Hepatocyte (in vitro differentiated cells): ENCODE measurements around the gene ODC1. TPM values are rescaled to one million over a fixed set of nuclear protein-coding genes. Genes with fewer than 3 reads are reported as not detected.

Source experiments
- DNase-seq: peaks from one replicate; pipeline ENCODE4 v3.0.0-alpha.2; 2016; ENCODE audit warnings: low spot score
- H2AFZ ChIP-seq: fragments of 200-600 bp; sonication (generic); 2 replicates; pipeline ENCODE4 v1.6.0; 2016; ENCODE audit warnings: antibody characterized with exemption, mild to moderate bottlenecking
- H3K27ac ChIP-seq: fragments of 200-600 bp; sonication (generic); 2 replicates; pipeline ENCODE4 v1.5.1; 2016; ENCODE audit warnings: mild to moderate bottlenecking
- H3K27me3 ChIP-seq: fragments of 200-600 bp; sonication (generic); 2 replicates; pipeline ENCODE4 v1.6.1; 2016
- H3K36me3 ChIP-seq: fragments of 200-600 bp; sonication (generic); replicated peaks from 2 replicates; pipeline ENCODE4 v1.5.1; 2016; ENCODE audit warnings: low read depth; ENCODE audit not compliant: insufficient read depth
- H3K4me1 ChIP-seq: fragments of 200-600 bp; sonication (generic); 2 replicates; pipeline ENCODE4 v1.5.1; 2016; ENCODE audit warnings: mild to moderate bottlenecking, moderate library complexity; ENCODE audit not compliant: insufficient read depth
- H3K4me2 ChIP-seq: fragments of 200-600 bp; sonication (generic); 2 replicates; pipeline ENCODE4 v1.6.0; 2016
- H3K4me3 ChIP-seq: fragments of 200-600 bp; sonication (generic); 2 replicates; pipeline ENCODE4 v1.5.1; 2016; ENCODE audit warnings: mild to moderate bottlenecking
- H3K79me2 ChIP-seq: fragments of 200-600 bp; sonication (generic); 2 replicates; pipeline ENCODE4 v1.6.0; 2017; ENCODE audit warnings: mild to moderate bottlenecking
- H3K9me2 ChIP-seq: fragments of 200-600 bp; sonication (generic); replicated peaks from 2 replicates; pipeline ENCODE4 v1.6.0; 2017; ENCODE audit warnings: mild to moderate bottlenecking; ENCODE audit not compliant: insufficient read depth
- H3K9me3 ChIP-seq: fragments of 200-600 bp; sonication (generic); 2 replicates; pipeline ENCODE4 v1.5.1; 2016; ENCODE audit warnings: low read depth, mild to moderate bottlenecking
- H4K20me1 ChIP-seq: fragments of 200-600 bp; sonication (generic); 2 replicates; pipeline ENCODE4 v1.6.0; 2016; ENCODE audit warnings: mild to moderate bottlenecking; ENCODE audit not compliant: insufficient read depth, poor library complexity, severe bottlenecking
- CTCF ChIP-seq: fragments of 200-600 bp; sonication (generic); IDR thresholded peaks from 2 replicates; pipeline ENCODE4 v1.5.1; 2016; ENCODE audit warnings: antibody characterized with exemption, mild to moderate bottlenecking; ENCODE audit not compliant: poor library complexity
- EZH2 ChIP-seq: fragments of 200-600 bp; sonication (generic); IDR thresholded peaks from 2 replicates; pipeline ENCODE4 v1.6.1; 2016; ENCODE audit warnings: antibody characterized with exemption, mild to moderate bottlenecking, borderline replicate concordance
- EZH2phosphoT487 ChIP-seq: fragments of 200-600 bp; sonication (generic); IDR thresholded peaks from one replicate; pipeline ENCODE4 v1.6.1; 2018; ENCODE audit warnings: antibody characterized with exemption, mild to moderate bottlenecking, low read depth, moderate library complexity; ENCODE audit not compliant: unreplicated experiment, severe bottlenecking
- WGBS: methylation state at CpG from one replicate; pipeline ENCODE4 v1.1.6; 2016; ENCODE audit warnings: low lambda C conversion rate; ENCODE audit errors: missing lambda C conversion rate; 5-methylcytosine and 5-hydroxymethylcytosine counted together
- polyA plus RNA-seq: library from polyadenylated mRNA; unstranded; fragments of >200 nt; fragmentation: Nextera tagmentation; extraction: Ambion mirVana; gene quantifications from 2 replicates; pipeline ENCODE4 v1.2.1, GENCODE V29; 2016
- total RNA-seq: library from RNA; depleted of rRNA; stranded (reverse); fragments of >200 nt; gene quantifications from 2 replicates; pipeline ENCODE4 v1.2.3, GENCODE V29; 2014

Gene ODC1
- total and polyA plus RNA-seq, 2 experiments from 2014 or later: 92.8 to 165 TPM

DNA sequence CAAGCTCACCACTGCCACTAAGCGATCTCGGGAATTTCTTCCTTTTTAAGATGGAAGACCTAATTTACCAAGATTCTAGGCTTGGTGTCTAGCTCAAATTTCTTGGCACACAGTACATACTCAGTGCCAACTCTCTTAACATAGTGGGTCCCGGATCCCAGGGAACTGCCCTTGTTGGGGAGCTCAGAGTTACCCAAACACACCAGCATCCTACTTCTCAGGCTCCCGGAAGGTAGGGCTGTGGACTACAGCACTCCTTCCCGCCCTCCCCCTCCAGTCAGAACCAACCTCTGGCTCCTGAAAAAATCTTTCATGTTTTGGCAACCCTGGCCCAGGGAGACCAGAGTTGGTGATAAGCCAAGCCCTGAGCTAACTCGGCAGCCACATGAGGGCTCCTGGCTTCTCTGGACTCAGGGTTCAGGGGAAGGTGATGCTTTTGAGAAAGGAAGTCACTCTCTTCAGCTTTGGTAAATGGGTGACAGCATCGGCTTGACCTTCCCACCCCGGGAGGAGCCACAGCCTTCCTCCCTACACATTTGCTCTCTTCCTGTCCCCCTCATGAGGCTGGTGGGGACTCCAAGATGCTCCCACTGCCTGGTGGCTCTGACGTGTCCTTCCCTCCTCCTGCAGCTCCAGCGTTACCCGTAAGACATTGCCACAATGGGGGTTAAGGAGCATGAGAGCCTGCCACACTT, 8.8 kb downstream of the ODC1 start:
- Histone ChIP-seq H3K4me2 (no peak overlapping the region), H3K9me2 (no peaks in the 10 kb centered on the region), H3K9me3 (no peaks in the 10 kb centered on the region), H2AFZ (no peak overlapping the region), H3K79me2 (peaks cover under 1% of the 10 kb centered on the region), H3K27ac (no peak overlapping the region), H3K27me3 (no peaks in the 10 kb centered on the region), H3K36me3 (peaks cover 2% of the 10 kb centered on the region), H3K4me3 (no peak overlapping the region), H3K4me1 (peaks cover 4% of the 10 kb centered on the region), H4K20me1 (peaks cover 3% of the 10 kb centered on the region)
- TF ChIP-seq EZH2phosphoT487: no peak
- TF ChIP-seq EZH2: no peak
- no peak for TF ChIP-seq CTCF
- 92% methylated on average over 11 of the region's 11 CpGs for WGBS
- DNase-seq: no peak

GRCh38 chr2:10438688-10439087, 9.4 kb downstream of the ODC1 start:
- H3K4me2 ChIP-seq: no peak overlapping the region
- no peaks in the 10 kb centered on the region for H3K9me2 ChIP-seq
- peaks cover 2% of the 10 kb centered on the region for H3K36me3 ChIP-seq
- H3K27me3 ChIP-seq: no peaks in the 10 kb centered on the region
- 93% methylated on average over 14 of the region's 14 CpGs for WGBS
- H2AFZ ChIP-seq: no peak overlapping the region
- no peaks in the 10 kb centered on the region for H4K20me1 ChIP-seq
- peaks cover 4% of the 10 kb centered on the region for H3K4me1 ChIP-seq
- no peak overlapping the region for H3K27ac ChIP-seq
- no peak overlapping the region for H3K4me3 ChIP-seq
- H3K9me3 ChIP-seq: no peaks in the 10 kb centered on the region
- H3K79me2 ChIP-seq: no peaks in the 10 kb centered on the region
- no peak for TF ChIP-seq EZH2phosphoT487
- no peak for DNase-seq

- Histone ChIP-seq H3K4me2 (no peak overlapping the region), H3K9me3 (no peaks in the 10 kb centered on the region), H4K20me1 (no peaks in the 10 kb centered on the region), H3K27me3 (no peaks in the 10 kb centered on the region), H3K9me2 (no peaks in the 10 kb centered on the region), H3K4me1 (peaks cover 4% of the 10 kb centered on the region), H3K79me2 (no peaks in the 10 kb centered on the region), H2AFZ (no peak overlapping the region), H3K4me3 (no peak overlapping the region), H3K27ac (no peak overlapping the region), H3K36me3 (peaks cover 2% of the 10 kb centered on the region)
- no peak for TF ChIP-seq EZH2
- TF ChIP-seq CTCF: no peak
- TF ChIP-seq EZH2phosphoT487: no peak
- DNase-seq: no peak
- 84% methylated on average over 9 of the region's 9 CpGs for WGBS
Measured at GRCh38 chr2:10437806-10438205, 10.3 kb downstream of the ODC1 start.

- Histone ChIP-seq H4K20me1 (no peaks in the 10 kb centered on the region), H3K4me1 (peaks cover 4% of the 10 kb centered on the region), H3K36me3 (no peaks in the 10 kb centered on the region), H3K4me2 (no peak overlapping the region), H3K27me3 (no peaks in the 10 kb centered on the region), H3K4me3 (no peak overlapping the region), H3K79me2 (no peaks in the 10 kb centered on the region), H3K27ac (no peak overlapping the region), H2AFZ (no peak overlapping the region), H3K9me3 (no peaks in the 10 kb centered on the region), H3K9me2 (no peaks in the 10 kb centered on the region)
- no peak for DNase-seq
- no peak for TF ChIP-seq EZH2phosphoT487
- TF ChIP-seq EZH2: no peak
- TF ChIP-seq CTCF: no peak
- WGBS: 87% methylated on average over 13 of the region's 13 CpGs
Measured at GRCh38 chr2:10436583-10437110, 11.5 kb downstream of the ODC1 start.
